K562 (cell line): Measurements from ENCODE around the gene CDCP1. TPM values are rescaled to one million over a fixed set of nuclear protein-coding genes. Genes with fewer than 3 reads are reported as not detected.

Source experiments
- ASH1L ChIP-seq: fragments of 450-650 bp; IDR thresholded peaks from 2 replicates; pipeline ENCODE4 v1.6.1; 2018; ENCODE audit warnings: borderline replicate concordance, mild to moderate bottlenecking, low read depth; ENCODE audit not compliant: partially characterized antibody
- GATAD2A ChIP-seq: fragments of 450-650 bp; IDR thresholded peaks from 2 replicates; pipeline ENCODE4 v1.6.1; 2017
- GMEB1 ChIP-seq: fragments of 250-450 bp; sonication (Bioruptor Pico); IDR thresholded peaks from 2 replicates; pipeline ENCODE4 v1.4.0; 2020; ENCODE audit warnings: mild to moderate bottlenecking
- HDGF ChIP-seq: fragments of 450-650 bp; IDR thresholded peaks from 2 replicates; pipeline ENCODE4 v1.6.1; 2016
- HSF4 ChIP-seq: fragments of 250-450 bp; sonication (Bioruptor Pico); IDR thresholded peaks from 2 replicates; pipeline ENCODE4 v2.1.2; 2022; ENCODE audit warnings: mild to moderate bottlenecking, moderate library complexity, borderline replicate concordance
- IRF9 ChIP-seq: fragments of 450-650 bp; IDR thresholded peaks from 2 replicates; pipeline ENCODE4 v1.6.1; 2016; ENCODE audit warnings: missing biosample characterization, missing genetic modification characterization
- MEF2D ChIP-seq: conservative IDR thresholded peaks from 2 replicates; pipeline ENCODE4 v1.6.1; 2016; ENCODE audit warnings: low read depth, missing genetic modification characterization, missing compliant biosample characterization
- NFE2 ChIP-seq: IDR thresholded peaks from 2 replicates; pipeline ENCODE4 v1.6.1; 2014; ENCODE audit warnings: antibody characterized with exemption, low read depth
- NFE2L1 ChIP-seq: fragments of 450-650 bp; IDR thresholded peaks from 2 replicates; pipeline ENCODE4 v1.6.1; 2016; ENCODE audit warnings: missing genetic modification characterization, low read depth, mild to moderate bottlenecking, missing compliant biosample characterization, moderate library complexity, borderline replicate concordance
- REST ChIP-seq, 2 experiments: fragments of 450-650 bp; formaldehyde crosslinking in 1 of 2; IDR thresholded peaks; 2 replicates each; pipeline versions ENCODE4 v1.4.0 to v1.6.1; 2014 to 2020; ENCODE audit warnings: mild to moderate bottlenecking in 2 of 2, borderline replicate concordance in 1 of 2, low read depth in 1 of 2
- SMARCA4 ChIP-seq: fragments of 450-650 bp; IDR thresholded peaks from 2 replicates; pipeline ENCODE4 v1.6.1; 2016
- ZKSCAN3 ChIP-seq: fragments of 250-450 bp; sonication (Bioruptor Pico); IDR thresholded peaks from 2 replicates; pipeline ENCODE4 v1.4.0; 2020
- ZNF280A ChIP-seq: fragments of 450-650 bp; IDR thresholded peaks from 2 replicates; pipeline ENCODE4 v1.6.1; 2018; ENCODE audit warnings: mild to moderate bottlenecking, low read depth; ENCODE audit not compliant: partially characterized antibody
- ZNF449 ChIP-seq: fragments of 250-450 bp; sonication (Bioruptor Pico); IDR thresholded peaks from 2 replicates; pipeline ENCODE4 v1.8.0; 2022; ENCODE audit warnings: moderate library complexity, mild to moderate bottlenecking, inconsistent platforms
- polyA plus RNA-seq, 8 experiments: library from polyadenylated mRNA; depleted of rRNA in 4 of 8; stranded (reverse) in 5 of 8; unstranded in 3 of 8; fragments of >200 nt; fragmentation: Nextera tagmentation in 2 of 8; fragmentation: Illumina TruSeq in 1 of 8; extraction: Ambion mirVana in 2 of 8; extraction: Trizol in 1 of 8; gene quantifications; 2 replicates each; pipeline versions ENCODE4 v1.2.1 to v1.2.3, GENCODE V29; 2011 to 2014; ENCODE audit warnings: inconsistent platforms in 1 of 8, missing spikeins in 1 of 8
- total RNA-seq, 7 experiments: library from RNA; depleted of rRNA in 6 of 7; stranded (reverse); fragments of >200 nt in 6 of 7; fragmentation: Illumina TruSeq in 2 of 7; extraction: Trizol in 2 of 7; gene quantifications; 2 replicates each; pipeline versions ENCODE4 v1.2.1 to v1.2.3, GENCODE V29; 2011 to 2021; ENCODE audit warnings: low replicate concordance in 1 of 7

Gene CDCP1
- total and polyA plus RNA-seq, 9 of the 15 experiments (the other 6 are each of a cell fraction or from before 2014, with no cell fraction given), result 3.9 to 16.4 (median 5.2) TPM

GRCh38 chr3:45041666-45042065 is 104.5 kb downstream of the CDCP1 start (continued):
- TF ChIP-seq NFE2L1, result no peak
- no peak for TF ChIP-seq NFE2
- no peak for TF ChIP-seq GATAD2A
- no peak for TF ChIP-seq IRF9 (tag)
- no peak for TF ChIP-seq ASH1L
- no peak for TF ChIP-seq MEF2D (tag)
- TF ChIP-seq SMARCA4, result no peak
- no peak for TF ChIP-seq ZKSCAN3
- no peak for TF ChIP-seq ZNF449 (CRISPR knock-in tag)
- no peak for TF ChIP-seq ZNF280A
- TF ChIP-seq HDGF, result no peak
- no peak for TF ChIP-seq HSF4 (CRISPR knock-in tag)
- TF ChIP-seq GMEB1, result no peak
- no peak for TF ChIP-seq REST (IDR thresholded peaks at IDR 0.05; ENCODE audit: borderline replicate concordance)
- 0 out of 2 replicates have a peak, but pooled peaks have one; percentile 28 for TF ChIP-seq REST (CRISPR knock-in tag; IDR thresholded peaks at IDR 0.05; ENCODE audit: low read depth)
